Adrenal gland (tissue), 12 donors: ENCODE measurements around the gene EHMT1. TPM values are rescaled to one million over a fixed set of nuclear protein-coding genes. Genes with fewer than 3 reads are reported as not detected.

Source experiments
- DNase-seq, 7 donors: peaks; one replicate each; pipeline ENCODE4 v3.0.0-alpha.2; 2019 to 2020
- H3K27ac ChIP-seq, 5 donors: fragments of 200-600 bp; sonication (generic) in 4 of 5; 1 replicate in 3 of 5; 2 replicates in 2 of 5; pipeline versions ENCODE4 v1.5.1 to v1.8.0; 2016 to 2020; ENCODE audit warnings: mild to moderate bottlenecking in 1 of 5
- H3K27me3 ChIP-seq: fragments of 200-600 bp; 2 replicates; pipeline ENCODE4 v1.8.0; 2021
- H3K36me3 ChIP-seq, 2 donors: fragments of 200-600 bp; replicated peaks in 1 of 2; 1 replicate in 1 of 2; 2 replicates in 1 of 2; pipeline versions ENCODE4 v1.5.1 to v1.8.0; 2018 to 2022
- H3K4me1 ChIP-seq, 2 donors: fragments of 200-600 bp; replicated peaks in 1 of 2; 1 replicate in 1 of 2; 2 replicates in 1 of 2; pipeline versions ENCODE4 v1.5.1 to v1.8.0; 2018 to 2021
- H3K4me3 ChIP-seq, 4 donors: fragments of 200-600 bp; sonication (generic) in 3 of 4; one replicate each; pipeline ENCODE4 v1.5.1; 2016 to 2018
- H3K9me3 ChIP-seq, 3 donors: fragments of 200-600 bp; sonication (generic) in 1 of 3; replicated peaks in 1 of 3; 1 replicate in 2 of 3; 2 replicates in 1 of 3; pipeline versions ENCODE4 v1.5.1 to v1.8.0; 2016 to 2021
- POLR2A ChIP-seq, 2 donors: fragments of 450-650 bp; IDR thresholded peaks; one replicate each; pipeline ENCODE4 v1.6.1; 2017; ENCODE audit warnings: antibody characterized with exemption in 2 of 2, mild to moderate bottlenecking in 2 of 2, moderate library complexity in 1 of 2
- WGBS, 4 donors: extraction: QIAGEN DNeasy Blood & Tissue Kit in 2 of 4; methylation state at CpG; one replicate each; pipeline versions ENCODE4 v1.1.5 to v1.1.7; 2013 to 2017; 5-methylcytosine and 5-hydroxymethylcytosine counted together
- intact Hi-C, 2 donors: fragments of 100-400 bp; cut with DNase I; formaldehyde crosslinking; loops; one replicate each; pipeline versions ENCODE4 v1.14.1 to v1.15.0; 2022 to 2023
- polyA plus RNA-seq, 3 donors: library from polyadenylated mRNA; stranded (reverse); fragments of 200-250 nt in 2 of 3; fragments of 350-450 nt in 1 of 3; fragmentation: Illumina TruSeq in 1 of 3; extraction: RNeasy Lipid Tissue Mini Kit (QIAGEN cat#74804) in 1 of 3; gene quantifications; one replicate each; pipeline ENCODE4 v1.2.3, GENCODE V29; 2013 to 2014
- total RNA-seq, 9 donors: library from RNA; depleted of rRNA in 4 of 9; stranded (reverse); fragments of >200 nt in 4 of 9; fragments of 120-200 nt in 1 of 9; fragmentation: NEBNext Ultra II Directional in 1 of 9; extraction: Animal tissue kit (Norgen Biotek cat#: 25700) in 1 of 9; gene quantifications; one replicate each; pipeline versions ENCODE4 v1.1.0 to v1.2.4, GENCODE V29; 2013 to 2023
- TF ChIP-seq, protein P1 (sequence below), 6 experiments: fragments of 450-650 bp in 4 of 6; fragments of 200-600 bp in 2 of 6; sonication (generic) in 1 of 6; IDR thresholded peaks; 1 replicate in 5 of 6; 2 replicates in 1 of 6; pipeline versions ENCODE4 v1.5.1 to v1.8.0; 2016 to 2021; ENCODE audit warnings: antibody characterized with exemption in 6 of 6, mild to moderate bottlenecking in 2 of 6, moderate library complexity in 1 of 6
- donor health status: healthy with polysubstance abuse.
- donor health status: Bipolar disorder and iron deficiency.
- donor health status: DM: yes; HTN: yes; CAD: no.
- donor health status: DM: no; HTN: no; CAD: no.
- donor health status: DM: no; HTN: no; CAD: no.
- donor health status: DM: yes; HTN: yes; CAD: no.

Gene EHMT1
- total and polyA plus RNA-seq, 12 donors: 42.0 to 171 (median 71.0) TPM

DNA sequence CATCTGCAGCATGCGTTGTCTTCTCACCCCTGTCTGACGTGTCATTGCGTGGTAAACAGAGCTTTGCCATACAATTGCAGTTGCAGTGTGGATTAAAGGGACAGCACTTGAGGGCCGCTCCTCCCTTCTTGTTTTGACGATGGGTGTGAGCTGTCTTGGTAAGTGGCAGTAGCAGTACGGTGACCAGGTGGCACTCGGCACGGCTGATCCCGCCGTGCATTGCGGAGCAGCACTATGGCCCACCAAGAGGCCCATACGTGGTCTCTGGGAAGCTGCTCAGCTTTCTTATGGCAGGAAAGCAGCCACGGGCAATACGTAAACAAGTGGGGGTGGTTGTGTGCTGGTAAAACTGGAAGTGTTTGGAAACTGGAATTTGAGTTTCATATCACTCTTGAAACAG lies 25.1 kb downstream of the EHMT1 start:
- TF ChIP-seq, protein P1, sequence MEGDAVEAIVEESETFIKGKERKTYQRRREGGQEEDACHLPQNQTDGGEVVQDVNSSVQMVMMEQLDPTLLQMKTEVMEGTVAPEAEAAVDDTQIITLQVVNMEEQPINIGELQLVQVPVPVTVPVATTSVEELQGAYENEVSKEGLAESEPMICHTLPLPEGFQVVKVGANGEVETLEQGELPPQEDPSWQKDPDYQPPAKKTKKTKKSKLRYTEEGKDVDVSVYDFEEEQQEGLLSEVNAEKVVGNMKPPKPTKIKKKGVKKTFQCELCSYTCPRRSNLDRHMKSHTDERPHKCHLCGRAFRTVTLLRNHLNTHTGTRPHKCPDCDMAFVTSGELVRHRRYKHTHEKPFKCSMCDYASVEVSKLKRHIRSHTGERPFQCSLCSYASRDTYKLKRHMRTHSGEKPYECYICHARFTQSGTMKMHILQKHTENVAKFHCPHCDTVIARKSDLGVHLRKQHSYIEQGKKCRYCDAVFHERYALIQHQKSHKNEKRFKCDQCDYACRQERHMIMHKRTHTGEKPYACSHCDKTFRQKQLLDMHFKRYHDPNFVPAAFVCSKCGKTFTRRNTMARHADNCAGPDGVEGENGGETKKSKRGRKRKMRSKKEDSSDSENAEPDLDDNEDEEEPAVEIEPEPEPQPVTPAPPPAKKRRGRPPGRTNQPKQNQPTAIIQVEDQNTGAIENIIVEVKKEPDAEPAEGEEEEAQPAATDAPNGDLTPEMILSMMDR (IDR thresholded peaks at IDR 0.05): no peak
- TF ChIP-seq POLR2A (IDR thresholded peaks at IDR 0.05): no peak
- Histone ChIP-seq H3K27ac (no peak overlapping the region), H3K27me3 (no peaks in the 10 kb centered on the region), H3K4me1 (peaks cover 8 to 45% of the 10 kb centered on the region in 2 donors), H3K9me3 (no peaks in the 10 kb centered on the region), H3K36me3 (no peaks in the 10 kb centered on the region), H3K4me3 (no peak overlapping the region)
- no peak for DNase-seq
- intact Hi-C loops: no loop called here
- WGBS, 4 donors: 92 to 96% (median 93%) methylated on average over 12 to 14 of the region's 14 CpGs

DNA sequence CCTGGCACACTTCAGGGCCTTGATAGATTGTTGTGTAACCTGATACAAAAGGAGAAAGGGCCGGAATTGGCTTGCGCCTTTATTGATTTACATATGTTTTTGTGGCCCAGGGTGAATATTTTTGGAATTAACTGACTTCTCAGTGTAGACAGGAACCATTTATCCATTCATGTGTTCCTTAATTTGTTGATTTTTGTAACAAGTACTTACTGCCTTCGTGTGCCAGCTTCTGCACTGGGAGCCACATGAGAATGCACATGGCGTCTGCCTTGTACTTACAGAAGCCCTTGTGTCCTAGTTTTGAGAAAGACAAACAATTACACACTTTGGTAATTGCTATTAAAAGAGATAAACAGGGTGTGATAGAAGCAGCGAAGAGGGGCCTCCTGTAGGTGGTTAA lies 26.4 kb downstream of the EHMT1 start:
- Histone ChIP-seq H3K27ac (no peak overlapping the region), H3K4me3 (no peak overlapping the region), H3K4me1 (peaks cover 0 to 32% of the 10 kb centered on the region in 2 donors), H3K36me3 (no peaks in the 10 kb centered on the region), H3K27me3 (no peaks in the 10 kb centered on the region), H3K9me3 (no peaks in the 10 kb centered on the region)
- WGBS, 4 donors: 82 to 90% (median 86%) methylated on average over 5 of the region's 5 CpGs
- TF ChIP-seq, protein P1 (IDR thresholded peaks at IDR 0.05): no peak
- TF ChIP-seq POLR2A (IDR thresholded peaks at IDR 0.05): no peak
- intact Hi-C loops: no loop called here
- no peak for DNase-seq

DNA sequence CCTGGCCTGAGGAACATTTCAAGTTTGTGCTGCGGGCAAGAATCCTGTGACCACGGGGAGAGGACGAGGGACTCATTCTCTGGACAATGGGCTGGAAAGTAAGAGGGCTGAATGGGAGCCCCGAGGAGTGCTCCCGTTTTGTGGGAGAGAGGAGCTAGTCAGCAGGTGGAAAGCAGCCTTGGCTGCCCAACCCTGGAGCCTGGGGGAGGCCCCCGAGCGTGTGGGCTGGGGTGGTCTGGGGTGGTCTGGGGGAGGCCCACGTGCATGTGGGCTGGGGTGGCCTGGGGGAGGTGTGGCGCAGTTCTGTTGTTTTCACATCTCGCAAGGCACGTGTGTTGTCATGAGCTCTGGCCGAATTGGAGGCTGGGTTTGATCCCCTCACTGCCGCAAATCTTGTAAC lies 27.5 kb downstream of the EHMT1 start:
- intact Hi-C loops: no loop called here
- Histone ChIP-seq H3K9me3 (no peaks in the 10 kb centered on the region), H3K4me1 (peaks cover 0 to 29% of the 10 kb centered on the region in 2 donors), H3K27ac (no peak overlapping the region), H3K36me3 (peaks cover 0 to 1% of the 10 kb centered on the region in 2 donors), H3K27me3 (no peaks in the 10 kb centered on the region), H3K4me3 (no peak overlapping the region)
- no peak for DNase-seq
- 86 to 92% (median 90%) methylated on average over 11 to 13 of the region's 13 CpGs for WGBS, 4 donors
- TF ChIP-seq, protein P1 (IDR thresholded peaks at IDR 0.05): no peak
- no peak for TF ChIP-seq POLR2A (IDR thresholded peaks at IDR 0.05)

DNA sequence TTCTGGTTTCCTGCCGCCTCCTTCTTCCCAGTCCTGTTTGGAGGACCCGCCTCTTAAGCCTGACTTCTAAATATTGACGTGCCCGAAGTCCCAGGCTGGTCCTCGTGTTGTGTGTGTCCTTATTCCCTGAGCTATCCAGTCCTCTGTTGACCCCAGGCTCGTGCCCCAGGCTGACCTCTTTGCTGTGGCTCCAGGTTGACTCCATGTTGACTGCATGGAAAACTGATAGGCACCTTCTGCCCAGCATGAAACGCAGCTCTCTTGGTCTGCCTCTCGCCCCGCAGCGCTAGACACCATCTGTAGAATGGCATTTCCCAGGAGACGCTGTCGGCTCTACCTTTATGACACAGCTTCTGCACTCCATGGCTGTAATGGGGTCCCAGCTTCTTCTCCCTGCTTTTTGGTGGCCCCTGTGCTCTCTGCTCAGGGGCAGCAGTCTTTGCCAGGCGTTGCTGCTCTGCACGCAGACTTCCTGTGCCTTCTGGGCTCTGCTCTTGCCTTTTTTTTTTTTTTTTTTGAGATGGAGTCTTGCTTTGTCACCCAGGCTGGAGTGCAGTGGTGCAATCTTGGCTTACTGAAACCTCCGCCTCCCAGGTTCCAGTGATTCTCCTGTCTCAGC lies 28.4 kb downstream of the EHMT1 start:
- Histone ChIP-seq H3K9me3 (no peaks in the 10 kb centered on the region), H3K4me3 (no peak overlapping the region), H3K27me3 (no peaks in the 10 kb centered on the region), H3K27ac (peak overlapping the region in 1 of 5 donors; percentile 19), H3K36me3 (peaks cover 0 to 8% of the 10 kb centered on the region in 2 donors), H3K4me1 (peaks cover 0 to 27% of the 10 kb centered on the region in 2 donors)
- intact Hi-C loops: no loop called here
- DNase-seq: no peak
- 73 to 84% (median 81%) methylated on average over 14 to 15 of the region's 15 CpGs for WGBS, 4 donors
- TF ChIP-seq POLR2A (IDR thresholded peaks at IDR 0.05): no peak
- TF ChIP-seq, protein P1 (IDR thresholded peaks at IDR 0.05): no peak
